HG03558 (cell line): ENCODE measurements around the gene MMP28.
A peak's percentile ranks its signal among the peaks of the same experiment; 100 is the strongest.
"Not testable (repeated sequence)": the region's sequence is repeated elsewhere in the genome, so short reads cannot be mapped to it uniquely, and the experiment has no call there.

Experiments used
- ATAC-seq: cut with Tn5 transposase; IDR thresholded peaks from one replicate; pipeline ENCODE4 v1.9.1; 2021; ENCODE audit warnings: moderate number of reproducible peaks; ENCODE audit not compliant: unreplicated experiment; ENCODE audit errors: extremely low read depth

The MMP28 gene

DNA sequence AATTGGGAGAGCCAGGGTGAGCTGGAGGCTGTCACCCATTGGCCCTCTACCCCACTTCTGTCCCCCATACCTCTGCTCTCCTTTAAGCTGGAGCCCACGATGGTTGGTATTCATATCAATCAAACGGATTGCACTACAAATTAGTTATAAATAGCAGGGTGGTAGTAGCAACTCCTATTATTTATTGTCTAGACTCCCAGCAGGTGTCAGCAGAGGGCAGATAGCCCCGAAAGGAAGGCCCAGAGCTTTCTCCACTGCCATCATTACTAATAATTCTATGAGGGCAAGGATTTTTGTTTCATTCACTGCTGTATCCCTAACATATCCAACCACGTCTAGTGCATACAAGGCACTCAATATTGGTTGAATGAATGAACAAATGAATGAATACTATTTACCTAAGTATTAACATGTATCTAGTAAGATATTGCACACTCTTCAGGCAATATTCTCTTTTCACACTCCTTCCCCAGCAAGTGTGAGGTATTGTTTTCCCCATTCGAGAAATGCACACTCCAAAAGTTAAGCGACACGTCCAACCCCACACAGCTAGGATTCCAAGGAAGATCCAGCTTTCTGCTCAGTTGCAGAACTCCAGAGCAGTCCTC, 28.4 kb downstream of the MMP28 start:
- no peak for ATAC-seq

DNA sequence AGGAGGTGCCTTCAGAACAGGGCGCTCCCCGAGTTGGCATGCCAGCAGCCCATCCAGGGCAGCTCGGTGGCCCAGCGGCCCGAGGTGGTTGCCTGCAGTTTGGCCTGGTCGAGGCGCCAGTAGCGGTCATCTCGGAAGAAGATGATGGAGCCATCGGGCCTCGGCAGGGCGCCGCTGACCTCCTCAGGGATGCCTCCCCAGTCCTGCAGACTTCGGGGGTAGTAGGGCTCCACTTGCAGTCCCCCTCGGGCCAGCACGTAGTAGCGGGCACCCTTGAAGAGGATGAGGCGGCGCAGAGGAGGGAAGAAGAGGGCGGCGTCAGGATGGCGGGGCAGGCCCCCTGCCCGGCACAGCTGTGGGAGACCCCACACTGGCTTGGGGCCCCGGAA, 29.0 kb downstream of the MMP28 start:
- no peak for ATAC-seq

DNA sequence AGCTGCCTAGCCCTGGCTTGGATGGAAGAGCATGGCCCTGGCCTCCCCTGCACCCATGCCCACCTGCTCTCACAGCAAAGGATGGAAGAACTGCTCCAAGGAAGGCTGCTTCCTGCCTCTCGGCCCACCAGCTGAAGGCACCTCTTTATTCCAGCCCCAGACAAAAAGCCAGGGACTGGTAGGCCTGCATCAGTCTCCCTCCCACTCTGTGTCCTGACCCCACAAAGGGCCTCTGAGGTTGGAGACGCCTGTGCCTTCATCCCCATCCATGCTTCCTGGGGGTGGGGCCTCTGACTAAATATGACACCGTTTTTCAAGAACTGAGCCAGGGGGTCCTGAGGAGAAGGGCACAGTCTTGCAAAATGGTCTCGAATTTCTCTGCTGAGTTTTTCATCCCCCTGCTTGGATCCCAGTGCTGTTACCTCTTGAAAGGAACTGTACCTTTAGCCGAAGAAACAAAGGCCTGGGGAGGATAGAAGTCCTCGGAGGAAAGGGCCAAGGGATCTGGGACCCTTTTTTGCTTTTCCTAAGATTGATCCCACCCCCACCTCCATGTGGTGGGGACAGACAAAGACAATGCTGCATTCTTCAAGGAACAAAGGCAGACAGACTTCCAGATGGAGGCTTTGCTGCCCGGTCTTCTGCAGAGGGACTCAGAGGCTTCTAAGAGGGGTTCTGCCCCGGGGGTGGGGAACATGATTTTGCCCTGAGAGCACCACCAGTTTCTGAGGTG, 29.5 kb downstream of the MMP28 start:
- no peak for ATAC-seq

DNA sequence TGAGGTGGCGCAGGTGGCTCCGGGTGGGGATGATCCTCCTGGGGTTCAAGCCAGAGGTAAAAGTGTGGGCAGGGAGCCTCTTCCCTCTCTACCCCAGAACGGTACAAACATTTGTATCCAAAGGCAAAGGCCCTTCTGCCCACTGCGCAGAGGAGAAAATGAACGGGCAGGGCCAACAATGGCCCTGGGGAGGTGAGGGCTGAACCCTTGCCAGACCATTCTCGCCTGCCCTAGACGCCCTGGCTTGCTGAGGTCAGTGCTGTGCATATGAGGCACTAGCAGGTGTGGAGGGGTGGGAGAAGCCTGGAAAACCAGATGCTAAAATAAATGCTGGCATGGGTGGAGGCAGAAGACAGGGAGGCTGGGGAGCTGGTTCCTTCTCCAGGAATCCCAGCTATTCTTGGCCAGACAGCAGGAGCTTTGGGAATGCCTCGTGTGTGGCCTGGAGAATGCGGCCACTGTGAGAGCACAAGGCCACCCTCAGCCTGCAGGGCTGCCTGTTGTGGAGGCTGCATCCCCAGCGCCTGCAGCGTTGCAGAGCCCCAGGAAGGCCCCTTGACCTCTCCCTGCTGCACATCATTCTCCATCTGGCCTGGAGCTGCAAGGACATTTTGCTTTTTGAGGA, 30.2 kb downstream of the MMP28 start:
- no peak for ATAC-seq

DNA sequence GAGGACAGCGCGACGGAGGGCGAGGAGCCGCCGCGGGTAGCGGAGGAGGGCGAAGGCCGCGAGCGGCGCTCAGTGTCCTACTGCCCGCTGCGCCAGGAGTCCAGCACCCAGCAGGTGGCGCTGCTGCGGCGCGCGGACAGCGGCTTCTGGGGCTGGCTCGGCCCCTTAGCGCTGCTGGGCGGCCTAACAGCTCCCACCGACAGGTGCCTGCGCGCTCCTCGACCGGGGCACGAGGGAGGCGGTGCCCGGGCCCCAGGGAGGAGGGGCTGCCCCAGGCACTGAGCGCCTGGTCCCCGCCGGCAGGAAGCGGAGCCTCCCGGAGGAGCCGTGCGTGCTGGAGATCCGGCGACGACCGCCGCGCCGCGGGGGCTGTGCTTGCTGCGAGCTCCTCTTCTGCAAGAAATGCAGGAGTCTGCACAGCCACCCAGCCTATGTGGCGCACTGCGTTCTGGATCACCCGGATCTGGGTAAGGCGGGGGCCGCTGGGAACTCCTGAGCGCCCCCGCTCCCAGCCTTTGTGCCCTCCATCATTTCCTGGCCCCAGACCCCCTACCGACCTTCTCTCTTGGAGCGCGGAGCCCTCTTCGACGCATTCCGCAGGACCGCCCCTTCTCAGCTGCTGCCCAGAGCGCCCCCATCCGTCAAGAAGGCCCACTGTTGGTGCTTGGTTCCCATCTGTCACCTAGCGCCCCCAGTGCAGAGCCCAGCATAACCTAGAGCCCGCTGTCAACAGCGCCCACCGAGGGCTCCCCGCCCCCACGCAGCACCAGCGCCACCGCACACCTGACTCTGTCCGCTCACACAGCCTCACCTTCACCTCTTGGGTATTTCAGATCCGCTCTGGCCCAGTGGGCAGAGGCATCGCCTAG, 31.1 kb downstream of the MMP28 start:
- peak; percentile 73 for ATAC-seq

DNA sequence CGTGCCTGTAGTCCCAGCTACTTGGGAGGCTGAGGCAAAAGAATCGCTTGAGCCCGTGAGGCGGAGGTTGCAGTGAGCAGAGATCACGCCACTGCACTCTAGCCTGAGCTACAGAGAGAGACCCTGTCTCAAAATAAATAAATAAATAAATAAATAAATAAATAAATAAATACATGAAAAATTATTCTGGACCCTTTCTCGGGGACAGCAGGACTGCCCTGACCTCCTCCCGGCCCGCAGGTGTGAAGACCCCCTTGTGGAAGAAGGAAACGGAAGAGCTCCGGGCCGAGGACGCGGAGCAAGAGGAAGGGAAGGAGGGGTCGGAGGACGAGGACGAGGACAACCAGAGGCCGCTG, 31.7 kb downstream of the MMP28 start:
- ATAC-seq = no peak

DNA sequence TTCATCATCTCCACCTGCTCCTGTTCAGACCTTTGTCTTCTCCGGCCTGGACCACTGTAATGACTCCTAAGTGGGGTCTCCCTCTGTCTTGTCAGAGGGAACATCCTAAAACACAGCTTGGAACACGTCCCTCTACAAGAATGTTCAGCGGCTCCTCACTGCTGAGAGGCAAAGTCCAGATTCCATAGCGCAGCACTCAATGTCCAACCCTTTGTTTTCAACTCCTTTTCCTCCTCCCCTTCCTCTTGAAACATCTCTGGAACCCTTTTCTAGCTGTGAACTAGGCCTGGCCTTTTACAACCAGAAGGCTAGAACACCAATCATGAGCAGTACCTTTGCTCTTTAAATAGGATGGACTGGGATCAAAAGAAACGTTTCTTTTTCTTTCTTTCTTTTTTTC, 33.8 kb downstream of the MMP28 start:
- no peak for ATAC-seq

DNA sequence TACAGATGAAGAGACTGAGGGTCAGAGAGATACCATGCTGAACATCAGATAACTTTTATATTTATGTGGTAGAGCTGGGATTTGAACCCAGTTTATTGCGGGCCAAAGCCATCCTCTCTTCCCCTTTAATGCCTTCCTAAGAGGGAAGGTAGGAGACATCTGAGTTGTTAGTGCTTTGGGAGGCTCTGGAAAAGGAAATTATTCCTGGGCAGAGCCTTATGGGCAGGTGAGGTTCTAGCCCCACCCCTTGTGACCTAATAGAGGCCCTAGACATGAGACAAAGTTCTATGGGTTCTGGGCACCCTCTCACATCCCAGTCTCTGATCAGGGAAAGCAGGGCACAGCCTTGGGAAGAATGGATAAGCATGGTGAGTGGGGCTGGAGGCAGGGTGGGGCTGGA, 34.9 kb downstream of the MMP28 start, which contains the start of gene C17orf50:
TSS of gene C17orf50 (plus strand) at position 301 of the 400 bp plus-strand sequence. CDS start at position 356, 55 bp downstream.
- ATAC-seq = no peak

DNA sequence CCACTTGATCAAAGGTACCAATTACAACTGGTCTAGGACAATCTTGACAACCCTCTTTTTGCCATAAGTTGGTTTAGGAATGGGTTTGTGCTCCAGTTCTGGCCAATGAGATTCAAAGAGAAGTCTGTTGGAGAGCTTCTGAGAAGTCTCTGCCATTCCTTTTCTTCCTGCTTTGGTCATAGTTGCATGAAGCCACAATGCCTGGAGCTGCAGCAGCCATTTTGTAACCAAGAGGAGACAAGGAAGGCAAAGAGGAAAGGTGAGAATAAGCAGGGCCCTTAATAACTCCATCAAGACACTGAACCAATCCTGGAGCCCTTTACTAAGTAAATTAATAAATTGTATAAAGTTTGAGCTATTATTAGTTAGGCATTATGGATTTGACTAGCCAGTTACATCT, 38.2 kb downstream of the MMP28 start:
- ATAC-seq = no peak

DNA sequence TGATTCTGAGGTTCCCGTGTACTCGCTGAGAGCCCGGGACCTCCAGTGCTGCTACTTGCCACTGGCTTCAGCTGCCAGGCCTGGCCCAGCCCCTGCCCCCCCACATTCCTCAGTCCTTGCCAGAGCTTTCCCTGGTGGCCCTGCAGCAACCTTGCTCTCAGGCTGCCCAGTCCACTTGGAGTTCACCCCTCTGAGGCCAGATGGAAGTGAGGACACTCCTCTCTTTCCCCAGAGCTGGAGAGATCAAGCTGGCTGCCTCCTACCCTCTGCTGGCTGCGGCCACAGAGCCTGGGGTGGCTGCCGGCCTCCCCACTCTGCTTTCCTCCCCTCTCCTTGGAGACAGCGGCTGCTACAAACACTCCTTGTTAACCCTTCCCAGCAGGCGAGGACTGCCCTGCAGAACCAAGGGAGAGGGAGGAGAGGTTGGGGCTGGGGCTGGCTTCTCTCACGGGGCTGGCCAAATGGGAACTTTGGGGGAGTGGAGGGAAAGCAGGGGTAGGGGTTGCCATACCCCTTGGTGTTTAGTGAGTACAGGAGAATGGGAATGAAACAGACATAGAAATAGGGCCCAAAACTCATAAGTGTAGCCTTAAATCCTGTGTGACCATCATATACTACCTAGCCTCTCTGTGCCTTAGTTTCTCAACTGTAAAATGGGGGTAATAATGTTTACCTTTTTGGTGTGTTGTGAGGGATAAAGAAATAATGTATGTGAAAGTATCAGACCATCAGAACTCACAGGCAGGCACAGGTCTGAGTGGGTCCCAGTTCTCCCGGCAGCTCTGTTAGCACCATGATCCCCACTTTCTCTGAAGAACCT, 42.3 kb downstream of the MMP28 start, which contains the start of gene GAS2L2:
TSS of gene GAS2L2 (minus strand) at position 295 of the 820 bp plus-strand sequence. CDS start 389 bp downstream, outside the sequence.
- no peak for ATAC-seq

DNA sequence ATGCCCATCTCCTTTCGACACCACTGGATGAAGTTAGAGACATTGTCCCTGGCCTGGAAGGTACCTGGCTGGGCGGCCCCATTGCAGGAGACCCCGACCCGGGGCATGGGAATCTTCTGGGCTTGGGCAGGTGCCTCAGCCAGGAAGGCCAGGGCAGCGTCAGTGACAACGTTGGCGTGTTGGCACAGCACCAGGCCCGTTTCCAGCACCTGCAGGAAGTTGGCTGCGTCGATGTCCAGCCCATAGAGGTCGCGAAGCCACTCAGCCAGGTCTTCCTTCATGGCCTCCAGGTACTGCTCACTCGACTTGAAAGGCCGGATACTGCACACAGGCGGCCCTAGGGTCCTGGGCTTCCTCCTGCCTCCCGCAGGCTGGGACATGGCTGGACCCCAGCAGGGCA, 43.0 kb downstream of the MMP28 start:
- no peak for ATAC-seq

DNA sequence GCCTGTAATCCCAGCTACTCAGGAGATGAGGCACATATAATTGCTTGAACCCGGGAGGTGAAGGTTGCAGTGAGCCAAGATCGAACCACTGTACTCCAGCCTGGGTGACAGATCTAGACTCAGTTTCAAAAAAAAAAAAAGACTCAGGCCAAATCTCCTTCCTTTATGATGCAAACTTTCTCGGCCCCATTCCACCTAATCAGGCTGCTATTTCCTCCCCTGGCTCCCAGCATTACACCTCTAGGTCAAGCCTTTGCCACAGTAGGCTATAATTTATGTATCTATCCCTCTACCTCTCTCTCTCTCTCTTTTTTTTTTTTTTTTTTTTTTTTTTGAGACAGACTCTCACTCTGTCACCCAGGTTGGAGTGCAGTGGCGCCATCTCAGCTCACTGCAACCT, 43.9 kb downstream of the MMP28 start:
- ATAC-seq = not testable (repeated sequence)

DNA sequence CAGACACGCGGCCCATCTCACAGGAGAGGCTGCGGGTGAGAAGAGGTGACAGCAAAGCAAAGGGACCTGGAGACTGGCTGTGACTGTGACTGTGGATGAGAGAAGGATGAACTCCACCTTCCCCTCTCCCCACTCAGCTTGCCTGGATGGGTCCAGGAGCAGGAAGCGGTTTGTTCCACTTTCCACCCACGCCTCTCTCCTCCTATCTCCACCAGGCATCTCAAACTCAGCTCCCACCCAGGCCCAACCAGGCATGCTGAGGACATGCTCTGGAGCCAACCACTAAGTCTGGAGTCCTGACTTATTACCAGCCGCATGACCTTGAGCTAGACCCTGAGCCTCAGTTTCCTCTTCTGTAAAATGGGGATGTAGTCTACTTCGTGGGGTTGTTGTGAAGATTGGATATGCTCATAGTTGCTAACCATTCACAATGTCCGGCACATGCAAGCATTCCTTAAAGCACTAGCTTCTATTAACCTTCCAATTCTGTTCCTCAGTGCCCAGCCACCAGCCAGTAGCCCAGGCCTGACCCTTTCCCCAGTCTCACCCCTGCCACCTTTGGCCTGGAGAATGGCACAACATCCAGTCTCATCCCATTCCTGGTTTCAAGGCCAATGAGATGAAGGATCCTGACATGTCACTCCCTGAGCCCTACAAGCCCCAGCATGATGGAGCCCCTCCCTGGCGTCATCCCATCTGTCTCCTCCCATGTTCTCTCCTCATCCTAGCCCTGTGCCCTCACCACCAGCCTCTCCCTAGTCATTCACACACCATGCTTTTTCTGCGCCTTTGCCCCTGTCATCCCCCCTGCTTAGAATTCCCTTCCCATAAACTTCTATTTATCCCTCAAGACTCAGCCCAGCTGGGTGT, 44.7 kb downstream of the MMP28 start:
- no peak for ATAC-seq

DNA sequence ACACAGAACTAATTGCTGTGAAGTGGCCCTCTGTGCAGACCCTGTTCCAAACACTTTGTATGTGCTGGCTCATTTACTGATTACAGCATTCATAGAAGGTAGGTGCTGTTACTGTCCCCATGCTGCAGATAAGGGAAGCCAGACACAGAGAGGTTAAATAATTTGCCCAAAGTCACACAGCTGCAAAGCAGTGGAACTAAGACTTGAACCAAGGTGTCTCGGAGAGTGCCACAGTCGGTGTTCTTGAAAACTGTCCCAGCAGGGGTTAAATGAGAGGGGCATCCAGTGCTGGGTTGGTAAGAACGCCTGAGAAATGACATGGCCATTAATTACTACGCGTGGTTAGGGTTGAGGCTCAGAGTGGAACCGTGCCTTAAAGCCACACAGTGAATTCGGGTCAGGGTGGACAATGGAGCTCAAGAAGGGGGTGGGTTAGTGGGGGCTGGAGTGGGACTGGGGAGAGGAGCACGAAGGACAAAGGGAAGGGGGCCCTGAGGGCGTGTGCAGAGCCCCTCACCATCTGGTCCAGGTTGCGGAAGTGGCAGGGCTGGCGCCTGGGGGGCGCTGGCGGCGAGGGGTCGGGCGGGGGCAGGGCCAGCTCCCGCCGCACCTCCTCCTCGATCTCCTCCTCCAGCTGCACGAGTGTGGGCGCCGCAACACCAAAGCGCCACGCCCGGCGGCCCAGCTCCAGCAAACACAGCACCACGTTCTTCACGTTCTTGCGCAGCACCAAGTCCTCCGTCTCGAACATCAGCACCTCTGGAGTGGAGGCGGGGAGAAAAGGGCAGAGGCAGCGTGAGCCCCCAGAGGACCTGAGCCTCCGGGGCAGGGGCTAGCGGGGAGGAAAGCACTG, 45.7 kb downstream of the MMP28 start:
- ATAC-seq = no peak

DNA sequence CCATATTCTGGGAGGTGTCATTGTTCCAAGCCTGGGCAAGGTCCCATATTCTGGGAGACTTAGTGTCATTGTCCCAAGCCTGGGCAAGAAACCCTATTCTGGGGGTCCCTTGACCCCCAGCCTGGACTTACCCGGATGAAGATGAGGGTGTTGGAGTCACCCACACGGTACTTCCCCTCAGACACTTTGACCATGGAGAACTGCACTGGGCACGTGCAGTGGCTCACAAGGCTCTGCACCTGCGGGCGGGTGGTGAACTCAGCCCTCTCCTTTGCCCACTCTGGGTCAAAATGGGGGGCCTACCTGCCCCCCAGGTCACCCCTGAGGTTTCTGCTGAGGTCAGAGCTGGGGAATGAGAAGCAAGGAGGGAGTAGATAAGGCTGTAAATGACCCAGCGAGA, 46.5 kb downstream of the MMP28 start:
- ATAC-seq = no peak

DNA sequence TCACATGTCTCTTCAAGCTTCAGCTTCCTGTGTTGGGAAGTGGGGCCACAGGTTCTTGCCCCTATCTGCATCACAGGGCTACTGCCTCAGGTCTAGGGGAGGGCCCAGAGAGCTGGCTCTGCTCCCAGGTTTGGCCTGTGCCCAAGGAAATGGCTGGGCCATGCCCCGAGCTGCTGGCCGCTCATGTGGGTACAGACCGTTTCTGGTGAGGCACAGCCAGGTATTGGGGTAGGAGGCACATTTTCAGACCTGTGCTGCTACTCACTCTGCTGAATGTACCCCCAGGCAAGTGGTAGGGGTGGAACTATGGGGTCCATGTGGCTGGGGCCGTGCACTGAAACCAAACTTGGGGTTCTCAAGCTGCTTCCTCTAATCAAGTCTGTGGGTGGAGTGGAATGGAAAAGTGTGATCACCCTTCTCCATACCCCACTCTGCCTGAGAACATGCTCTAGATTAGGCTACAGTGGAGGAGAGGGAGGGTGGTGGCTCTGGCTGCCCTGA, 47.0 kb downstream of the MMP28 start:
- ATAC-seq = no peak

DNA sequence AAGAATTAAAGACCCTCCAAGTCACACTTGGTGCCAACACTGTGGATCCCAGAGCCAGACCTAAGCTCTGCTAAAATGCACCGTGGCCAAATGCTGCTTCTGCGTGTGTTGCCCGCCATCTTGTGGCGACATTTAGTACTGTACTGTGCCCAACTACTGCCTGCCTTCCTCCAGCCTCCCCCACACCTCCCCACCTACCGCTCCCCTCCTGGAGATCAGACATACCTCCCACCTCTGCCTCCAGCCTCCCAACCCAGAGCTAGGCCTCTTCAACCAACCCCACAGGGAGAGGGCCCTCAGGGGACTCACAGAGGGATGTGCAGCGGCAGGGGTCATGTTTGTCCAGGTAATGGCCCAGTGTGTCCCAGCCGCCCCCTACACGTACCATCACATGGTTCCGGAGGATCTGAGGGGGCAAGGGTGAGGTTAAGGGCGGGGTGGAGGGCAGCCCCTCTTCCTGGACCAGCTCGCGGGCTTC, 47.9 kb downstream of the MMP28 start:
- no peak for ATAC-seq
